ENCODE results near the gene PGAM1. TPM values are rescaled to one million over a fixed set of nuclear protein-coding genes. Genes with fewer than 3 reads are reported as not detected.

PGAM1 gene
- total RNA-seq, 1 experiment from 2014 or later = 497 TPM

GRCh38 chr10:97479939-97480338 lies 53.9 kb downstream of the PGAM1 start:
- no peaks in the 10 kb centered on the region for H3K9me2 ChIP-seq (ENCODE audit: insufficient read depth)
- POLR2A ChIA-PET = no interaction called here

More at GRCh38 chr10:97479939-97480338, 53.9 kb downstream of the PGAM1 start:
- TF ChIP-seq JUND (IDR thresholded peaks at IDR 0.05) = no peak
- TF ChIP-seq SRF (IDR thresholded peaks at IDR 0.05; ENCODE audit: low read depth) = no peak
- no peak for TF ChIP-seq MAX (IDR thresholded peaks at IDR 0.05)
- no peak for TF ChIP-seq ATF3 (IDR thresholded peaks at IDR 0.05)
- TF ChIP-seq SP1 (IDR thresholded peaks at IDR 0.05; ENCODE audit: low read depth) = no peak
- no peak for TF ChIP-seq EGR1 (IDR thresholded peaks at IDR 0.05; ENCODE audit: low read depth)
- no peak for TF ChIP-seq ZNF274 (IDR thresholded peaks at IDR 0.05; ENCODE audit: low read depth, low read length)
- TF ChIP-seq EZH2 (IDR thresholded peaks at IDR 0.05) = no peak
- no peak for TF ChIP-seq ZBTB33 (IDR thresholded peaks at IDR 0.05; ENCODE audit: extremely low read depth, insufficient replicate concordance, low read length)
- TF ChIP-seq TCF7L2 (IDR thresholded peaks at IDR 0.05; ENCODE audit: borderline replicate concordance, extremely low read depth, insufficient read depth, insufficient read length) = no peak
- no peak for TF ChIP-seq ZFX (IDR thresholded peaks at IDR 0.05)
- TF ChIP-seq POLR2AphosphoS5 (IDR thresholded peaks at IDR 0.05; ENCODE audit: low read depth, low read length) = no peak
- Histone ChIP-seq H3K4me3 (replicated peaks in 1 of 2; ENCODE audit: low read depth in 1 of 2, low read length in 2 of 2) (no peak overlapping the region), H3K27me3 (ENCODE audit: insufficient read depth, low read length) (no peaks in the 10 kb centered on the region), H3K36me3 (ENCODE audit: control insufficient read depth in 1 of 2, insufficient read depth in 2 of 2, low read length in 2 of 2) (peaks cover 46 to 48% of the 10 kb centered on the region in 2 experiments), H2AFZ (ENCODE audit: low read depth, low read length, poor library complexity, severe bottlenecking) (no peak overlapping the region), H3K9ac (ENCODE audit: low read length) (no peak overlapping the region), H4K20me1 (ENCODE audit: insufficient read depth) (peaks cover 2% of the 10 kb centered on the region; the same call in 1 of the 2 replicates), H3K4me1 (ENCODE audit: control insufficient read depth in 1 of 2, insufficient read depth in 2 of 2, low read length in 2 of 2) (no peaks in the 10 kb centered on the region; a peak in 1 of 4 replicates), H3K27ac (ENCODE audit: low read depth, low read length) (no peak overlapping the region), H3K9me3 (ENCODE audit: control insufficient read depth in 1 of 2, insufficient read depth in 1 of 2, low read depth in 1 of 2, low read length in 2 of 2) (no peaks in the 10 kb centered on the region), H3K4me2 (ENCODE audit: low read length) (no peak overlapping the region), H3K79me2 (ENCODE audit: insufficient read depth, low read length) (peaks cover 37% of the 10 kb centered on the region)
- ChIA-PET CTCF (no interaction called here), RAD21 (ENCODE audit: low non-redundant PET in 1 of 2, low total read pairs in 2 of 2, uncharacterized antibody in 2 of 2, unreplicated experiment in 2 of 2) (no interaction called here)
- no TSS peak for BruUV-seq (replicated peaks)
- intact Hi-C loops (cut with micrococcal nuclease) = no loop called here
- ATAC-seq (peak; percentile 49; the same call in 1 of the 2 replicates), DNase-seq (ENCODE audit: low read depth, low spot score) (no peak)
